Measurements from ENCODE around the gene ANO3. TPM values are rescaled to one million over a fixed set of nuclear protein-coding genes. Genes with fewer than 3 reads are reported as not detected.
A peak's percentile ranks its signal among the peaks of the same experiment; 100 is the strongest.
"Not testable (repeated sequence)": the region's sequence is repeated elsewhere in the genome, so short reads cannot be mapped to it uniquely, and the experiment has no call there.

The ANO3 gene
- total RNA-seq, 1 experiment from 2014 or later: not detected

DNA sequence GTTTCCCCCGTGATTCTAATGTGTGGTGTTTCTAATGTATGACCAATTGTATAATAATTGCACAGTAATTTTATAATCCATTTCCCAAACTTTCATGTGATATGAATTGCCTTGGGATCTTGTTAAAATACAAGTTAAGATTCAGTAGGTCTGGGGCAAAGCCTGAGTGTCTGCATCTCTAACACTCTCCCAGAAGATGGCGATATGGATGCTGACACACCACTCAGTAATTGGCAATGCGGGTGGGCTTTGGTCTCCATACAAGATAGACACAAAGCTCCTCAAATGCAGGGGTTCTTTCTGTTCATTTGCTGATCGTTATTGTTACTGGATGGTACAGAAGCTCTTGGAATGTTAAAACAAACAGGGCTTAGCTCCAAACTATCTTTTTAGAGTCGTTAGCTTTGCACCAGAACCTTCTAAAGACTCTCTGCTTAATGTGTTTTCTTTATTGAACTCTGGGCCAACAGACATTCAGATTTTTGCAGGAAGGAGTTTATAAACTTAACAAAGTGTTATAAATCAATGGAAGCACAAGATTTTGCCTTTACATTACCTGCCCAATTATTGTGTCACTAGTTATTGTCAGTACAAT, 45.4 kb upstream of the ANO3 start:
- Histone ChIP-seq H3K4me1 (replicated peaks; ENCODE audit: insufficient read depth) (no peaks in the 10 kb centered on the region), H2AFZ (no peak overlapping the region), H3K27me3 (ENCODE audit: insufficient read depth, low read depth) (no peaks in the 10 kb centered on the region), H3K9me2 (ENCODE audit: insufficient read depth) (no peaks in the 10 kb centered on the region), H4K20me1 (ENCODE audit: insufficient read depth) (no peaks in the 10 kb centered on the region), H3K27ac (no peak overlapping the region), H3K9me3 (ENCODE audit: insufficient read depth, low read depth) (no peaks in the 10 kb centered on the region), H3F3A (ENCODE audit: insufficient read depth, low read depth) (no peaks in the 10 kb centered on the region), H3K4me2 (no peak overlapping the region), H3K79me2 (ENCODE audit: low read depth) (no peaks in the 10 kb centered on the region), H3K4me3 (no peak overlapping the region), H3K36me3 (ENCODE audit: low read depth) (no peaks in the 10 kb centered on the region)
- DNase-seq: no peak
- intact Hi-C loops (cut with micrococcal nuclease; ENCODE audit: unreplicated experiment): loop anchor here (2.0 kb wide), 1 partner anchor 872 kb away; no protein-coding TSS in a partner anchor
- TF ChIP-seq, protein P1, sequence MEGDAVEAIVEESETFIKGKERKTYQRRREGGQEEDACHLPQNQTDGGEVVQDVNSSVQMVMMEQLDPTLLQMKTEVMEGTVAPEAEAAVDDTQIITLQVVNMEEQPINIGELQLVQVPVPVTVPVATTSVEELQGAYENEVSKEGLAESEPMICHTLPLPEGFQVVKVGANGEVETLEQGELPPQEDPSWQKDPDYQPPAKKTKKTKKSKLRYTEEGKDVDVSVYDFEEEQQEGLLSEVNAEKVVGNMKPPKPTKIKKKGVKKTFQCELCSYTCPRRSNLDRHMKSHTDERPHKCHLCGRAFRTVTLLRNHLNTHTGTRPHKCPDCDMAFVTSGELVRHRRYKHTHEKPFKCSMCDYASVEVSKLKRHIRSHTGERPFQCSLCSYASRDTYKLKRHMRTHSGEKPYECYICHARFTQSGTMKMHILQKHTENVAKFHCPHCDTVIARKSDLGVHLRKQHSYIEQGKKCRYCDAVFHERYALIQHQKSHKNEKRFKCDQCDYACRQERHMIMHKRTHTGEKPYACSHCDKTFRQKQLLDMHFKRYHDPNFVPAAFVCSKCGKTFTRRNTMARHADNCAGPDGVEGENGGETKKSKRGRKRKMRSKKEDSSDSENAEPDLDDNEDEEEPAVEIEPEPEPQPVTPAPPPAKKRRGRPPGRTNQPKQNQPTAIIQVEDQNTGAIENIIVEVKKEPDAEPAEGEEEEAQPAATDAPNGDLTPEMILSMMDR (conservative IDR thresholded peaks at IDR 0.05): no peak; the same call in 1 of the 2 replicates
- TF ChIP-seq EZH2 (IDR thresholded peaks at IDR 0.05; ENCODE audit: low read depth): no peak
- CTCF ChIA-PET: interaction anchor here (0.6 kb wide), 1 partner anchor 645 kb away, joined by 4 read pairs; no protein-coding TSS in a partner anchor
- BruUV-seq (replicated peaks): no TSS peak
- POLR2A ChIA-PET (ENCODE audit: unreplicated experiment): no interaction called here

DNA sequence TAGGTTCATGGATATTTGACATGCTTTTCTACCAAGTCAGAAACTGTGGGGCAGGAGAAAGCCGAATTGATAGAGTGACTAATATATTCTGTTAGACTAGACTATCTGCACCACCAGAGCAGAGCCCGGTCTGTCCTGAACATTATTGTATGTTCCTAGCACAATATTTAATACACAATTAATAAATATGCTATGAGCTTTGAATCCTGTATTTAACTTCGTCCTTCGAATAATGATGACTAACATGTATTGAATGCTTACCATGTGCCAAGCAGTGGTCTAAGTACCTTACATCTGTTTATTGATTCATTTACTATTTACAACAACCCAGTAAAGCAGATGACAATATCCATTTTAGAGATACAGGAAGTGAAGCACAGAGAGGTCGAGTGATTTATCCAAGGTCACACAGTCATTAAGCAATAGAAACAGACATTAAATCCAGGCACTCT, 44.8 kb upstream of the ANO3 start:
- Histone ChIP-seq H2AFZ (no peak overlapping the region), H3F3A (ENCODE audit: insufficient read depth, low read depth) (no peaks in the 10 kb centered on the region), H3K36me3 (ENCODE audit: low read depth) (no peaks in the 10 kb centered on the region), H3K4me2 (no peak overlapping the region), H3K9me3 (ENCODE audit: insufficient read depth, low read depth) (no peaks in the 10 kb centered on the region), H3K9me2 (ENCODE audit: insufficient read depth) (no peaks in the 10 kb centered on the region), H3K4me1 (replicated peaks; ENCODE audit: insufficient read depth) (no peaks in the 10 kb centered on the region), H4K20me1 (ENCODE audit: insufficient read depth) (no peaks in the 10 kb centered on the region), H3K27me3 (ENCODE audit: insufficient read depth, low read depth) (no peaks in the 10 kb centered on the region), H3K27ac (no peak overlapping the region), H3K79me2 (ENCODE audit: low read depth) (no peaks in the 10 kb centered on the region), H3K4me3 (no peak overlapping the region)
- no peak for DNase-seq
- intact Hi-C loops (cut with micrococcal nuclease; ENCODE audit: unreplicated experiment): loop anchor here (2.0 kb wide), 1 partner anchor 872 kb away; no protein-coding TSS in a partner anchor
- no TSS peak for BruUV-seq (replicated peaks)
- ChIA-PET POLR2A (ENCODE audit: unreplicated experiment) (no interaction called here), CTCF (interaction anchor here (0.6 kb wide), 1 partner anchor 646 kb away, joined by 4 read pairs; no protein-coding TSS in a partner anchor)
- no peak for TF ChIP-seq EZH2 (IDR thresholded peaks at IDR 0.05; ENCODE audit: low read depth)
- TF ChIP-seq, protein P1 (conservative IDR thresholded peaks at IDR 0.05): no peak

DNA sequence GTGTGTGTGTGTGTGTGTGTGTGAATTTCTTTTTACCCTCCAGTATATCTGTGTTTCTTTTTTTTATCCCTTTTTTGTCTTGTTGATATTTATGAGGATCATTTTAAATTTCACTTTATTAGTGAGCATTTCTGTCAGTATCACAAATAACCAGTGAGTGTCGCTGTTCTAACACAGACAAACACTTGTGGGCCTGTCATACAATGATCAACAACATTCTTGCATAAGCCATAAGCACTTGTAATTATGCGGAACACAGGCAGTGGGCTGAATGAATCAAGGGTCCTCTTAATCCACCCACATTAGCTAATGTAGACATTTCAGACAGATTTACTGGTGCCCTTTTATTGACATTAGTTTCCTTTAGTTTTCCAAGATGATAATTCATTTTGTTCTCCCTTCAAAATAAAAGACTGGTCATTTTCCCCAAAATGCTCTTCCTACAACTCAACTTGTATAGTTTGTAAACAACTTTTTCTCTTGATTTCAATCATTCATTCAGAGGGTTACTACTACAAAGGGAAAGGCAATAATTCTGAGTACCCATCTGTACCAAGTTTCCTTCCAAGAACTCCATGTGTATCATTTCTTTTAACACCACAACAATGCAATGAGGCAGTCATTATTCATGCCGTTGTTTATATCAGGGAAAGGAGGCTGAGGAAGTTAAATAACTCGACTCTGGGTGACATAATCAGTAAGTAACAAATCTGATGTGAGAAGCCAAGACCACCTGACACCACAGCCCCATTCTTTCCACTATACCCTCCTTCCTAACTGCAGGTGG, 34.5 kb upstream of the ANO3 start:
- no peaks in the 10 kb centered on the region for H3K36me3 ChIP-seq (ENCODE audit: low read depth)
- no peaks in the 10 kb centered on the region for H3F3A ChIP-seq (ENCODE audit: insufficient read depth, low read depth)
- H3K4me1 ChIP-seq (replicated peaks; ENCODE audit: insufficient read depth): no peaks in the 10 kb centered on the region
- peak; percentile 7 to 63 for DNase-seq
- H2AFZ ChIP-seq: no peak overlapping the region
- ChIA-PET CTCF (no interaction called here), POLR2A (ENCODE audit: unreplicated experiment) (no interaction called here)
- intact Hi-C loops (cut with micrococcal nuclease; ENCODE audit: unreplicated experiment): loop anchor here (1.0 to 2.0 kb wide), 2 partner anchors 352 to 1189 kb away; no protein-coding TSS in a partner anchor
- H3K9me2 ChIP-seq (ENCODE audit: insufficient read depth): no peaks in the 10 kb centered on the region
- no peaks in the 10 kb centered on the region for H3K79me2 ChIP-seq (ENCODE audit: low read depth)
- H3K27me3 ChIP-seq (ENCODE audit: insufficient read depth, low read depth): no peaks in the 10 kb centered on the region
- no peak overlapping the region for H3K27ac ChIP-seq
- H3K4me3 ChIP-seq: no peak overlapping the region
- no TSS peak for BruUV-seq (replicated peaks)
- H4K20me1 ChIP-seq (ENCODE audit: insufficient read depth): no peaks in the 10 kb centered on the region
- no peaks in the 10 kb centered on the region for H3K9me3 ChIP-seq (ENCODE audit: insufficient read depth, low read depth)
- no peak for TF ChIP-seq EZH2 (IDR thresholded peaks at IDR 0.05; ENCODE audit: low read depth)
- TF ChIP-seq, protein P1 (conservative IDR thresholded peaks at IDR 0.05): peak; percentile 84
- no peak overlapping the region for H3K4me2 ChIP-seq

DNA sequence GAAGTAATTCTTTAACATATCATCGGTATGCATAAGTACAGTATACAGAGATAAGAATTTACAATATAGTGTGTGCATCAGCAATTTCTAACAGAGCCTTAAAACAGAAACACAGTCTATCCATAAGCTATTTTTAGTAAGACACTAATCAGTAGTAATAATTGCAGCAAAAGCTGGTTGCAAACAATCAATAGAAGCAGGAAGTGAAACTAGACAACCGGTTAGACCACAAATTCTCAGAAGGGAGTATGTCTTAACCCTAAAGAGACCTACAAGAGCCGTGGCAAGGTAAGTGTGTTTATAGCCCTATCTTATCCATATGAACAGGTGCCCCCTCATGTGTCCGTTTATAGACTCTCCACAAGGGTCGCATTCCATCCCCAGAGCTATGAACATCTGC, 15.6 kb upstream of the ANO3 start:
- POLR2A ChIA-PET (ENCODE audit: unreplicated experiment); H3K27ac ChIP-seq: not testable (repeated sequence)

More for the DNA sequence above, 15.6 kb upstream of the ANO3 start:
- H3K27me3 ChIP-seq (ENCODE audit: insufficient read depth, low read depth); H4K20me1 ChIP-seq (ENCODE audit: insufficient read depth); H3K4me3 ChIP-seq; H3K36me3 ChIP-seq (ENCODE audit: low read depth); H2AFZ ChIP-seq; intact Hi-C loops (cut with micrococcal nuclease; ENCODE audit: unreplicated experiment); H3F3A ChIP-seq (ENCODE audit: insufficient read depth, low read depth); BruUV-seq (replicated peaks); H3K79me2 ChIP-seq (ENCODE audit: low read depth); DNase-seq; H3K9me3 ChIP-seq (ENCODE audit: insufficient read depth, low read depth); H3K4me2 ChIP-seq; H3K4me1 ChIP-seq (replicated peaks; ENCODE audit: insufficient read depth); CTCF ChIA-PET; H3K9me2 ChIP-seq (ENCODE audit: insufficient read depth): not testable (repeated sequence)

Measured in PC-9 (cell line).